NB4 (cell line): ENCODE results near the gene TGFBR3L.

Experiments
- DNase-seq: peaks from one replicate; pipeline ENCODE4 v3.0.0; 2010; ENCODE audit warnings: low read depth
- H3K4me3 ChIP-seq: one replicate; pipeline ENCODE4 v1.5.1; 2011; ENCODE audit warnings: mild to moderate bottlenecking, low read depth, low read length, moderate library complexity
- CTCF ChIP-seq: IDR thresholded peaks from one replicate; pipeline ENCODE4 v1.5.1; 2012; ENCODE audit warnings: low read depth, low read length
- MAX ChIP-seq: IDR thresholded peaks from 2 replicates; pipeline ENCODE4 v1.6.1; 2011; ENCODE audit warnings: low read depth, low read length
- MYC ChIP-seq: IDR thresholded peaks from 2 replicates; pipeline ENCODE4 v1.6.1; 2011; ENCODE audit warnings: low read depth, low read length
- POLR2A ChIP-seq: IDR thresholded peaks from 2 replicates; pipeline ENCODE4 v1.6.1; 2011; ENCODE audit warnings: mild to moderate bottlenecking; ENCODE audit not compliant: insufficient read length; ENCODE audit errors: extremely low read depth

The TGFBR3L gene

DNA sequence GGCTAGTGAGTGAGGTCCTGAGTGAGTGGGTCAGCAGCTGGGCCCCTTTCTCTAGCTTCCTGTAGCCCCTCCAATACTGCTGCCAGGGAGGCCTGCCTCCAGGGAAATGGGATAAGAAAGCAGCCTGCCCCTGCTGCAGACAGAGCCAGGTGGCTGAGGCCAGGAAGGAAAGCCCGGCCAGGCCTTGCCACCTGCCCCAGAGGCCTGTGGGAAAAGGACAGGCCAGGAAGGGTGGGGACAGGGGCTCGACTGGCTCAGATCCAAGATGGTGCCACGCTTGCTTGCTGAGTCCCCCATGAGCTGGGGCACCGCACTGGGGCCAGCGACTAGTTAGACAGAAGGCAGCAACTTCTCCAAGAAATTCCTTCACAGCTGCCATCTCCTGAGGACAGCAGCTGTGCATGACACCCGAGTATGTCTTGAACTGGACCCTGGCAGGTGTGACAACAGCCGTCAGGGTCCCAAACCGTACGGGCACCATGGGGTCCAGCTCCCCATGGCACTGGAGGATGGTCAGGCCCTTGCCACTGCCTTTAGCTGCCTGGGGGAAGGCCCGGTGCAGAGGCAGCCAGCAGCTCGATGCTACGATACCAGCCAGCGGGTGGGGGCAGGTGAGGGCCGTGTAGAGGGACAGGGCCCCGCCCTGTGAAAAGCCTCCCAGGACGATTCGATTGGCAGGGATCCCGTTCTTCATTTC, 35.4 kb upstream of the TGFBR3L start:
- TF ChIP-seq POLR2A (no peak), MAX (no peak), MYC (no peak)
- no peak overlapping the region for H3K4me3 ChIP-seq
- DNase-seq = no peak

DNA sequence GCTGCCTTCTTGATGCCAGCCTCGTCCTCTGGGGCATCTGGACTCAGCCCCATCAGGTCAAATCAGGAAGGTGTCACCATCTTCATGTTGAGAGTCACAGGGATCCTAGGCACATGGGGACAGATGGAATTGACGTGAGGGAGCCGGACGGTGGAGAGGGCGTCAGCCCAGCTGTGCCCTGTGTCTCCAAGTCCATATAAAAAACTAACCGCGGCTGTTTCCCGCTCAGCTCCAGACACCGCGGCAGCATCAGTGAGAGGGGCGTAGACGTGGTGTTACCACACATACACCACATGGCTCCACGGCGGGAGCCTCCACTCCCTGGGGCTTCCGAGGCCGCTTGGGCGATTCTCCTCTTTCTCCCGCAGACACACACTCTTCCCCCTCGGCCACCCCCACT, 34.8 kb upstream of the TGFBR3L start:
- H3K4me3 ChIP-seq = no peak overlapping the region
- DNase-seq = peak; percentile 94
- TF ChIP-seq MAX = peak; percentile 86
- no peak for TF ChIP-seq CTCF
- TF ChIP-seq MYC = peak; percentile 75

DNA sequence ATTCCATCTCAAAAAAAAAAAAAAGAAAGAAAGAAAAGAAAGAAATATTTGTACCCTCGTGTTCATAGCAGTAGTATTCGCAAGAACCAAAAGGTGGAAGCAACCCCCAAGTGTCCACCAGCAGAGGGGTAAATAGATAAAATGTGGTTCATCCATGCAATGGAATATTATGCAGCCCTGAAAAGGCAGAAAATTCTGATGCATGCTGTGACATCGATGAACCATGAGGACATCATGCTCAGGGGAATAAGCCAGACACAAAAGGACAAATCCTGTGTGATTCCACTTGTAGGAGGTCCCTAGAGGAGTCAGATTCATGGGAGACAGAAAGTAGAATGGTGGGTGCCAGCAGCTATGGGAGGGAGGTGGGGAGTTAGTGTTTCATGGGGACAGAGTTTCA, 32.7 kb upstream of the TGFBR3L start:
- TF ChIP-seq MYC (no peak), POLR2A (no peak), MAX (no peak), CTCF (no peak)
- no peak for DNase-seq
- no peak overlapping the region for H3K4me3 ChIP-seq

DNA sequence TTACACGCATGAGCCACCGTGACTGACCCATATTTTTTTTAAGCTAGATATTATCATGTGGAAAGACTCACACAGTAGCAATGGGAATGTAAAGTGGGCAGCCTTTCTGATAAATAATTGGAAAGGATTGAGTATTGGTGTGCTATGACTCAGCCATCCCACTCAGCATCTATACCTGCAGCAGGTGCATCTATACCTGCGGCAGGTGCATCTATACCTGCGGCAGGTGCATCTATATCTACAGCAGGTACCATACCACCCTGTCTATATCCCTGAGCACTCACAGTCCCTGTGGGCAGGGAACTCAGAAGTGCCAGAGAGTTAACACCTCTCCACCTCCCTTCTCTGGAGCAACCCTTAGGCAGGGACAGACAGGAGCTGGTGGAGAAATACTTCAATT, 31.5 kb upstream of the TGFBR3L start:
- no peak for DNase-seq
- TF ChIP-seq POLR2A = no peak
- TF ChIP-seq MAX = no peak
- TF ChIP-seq MYC = no peak
- H3K4me3 ChIP-seq = no peak overlapping the region

DNA sequence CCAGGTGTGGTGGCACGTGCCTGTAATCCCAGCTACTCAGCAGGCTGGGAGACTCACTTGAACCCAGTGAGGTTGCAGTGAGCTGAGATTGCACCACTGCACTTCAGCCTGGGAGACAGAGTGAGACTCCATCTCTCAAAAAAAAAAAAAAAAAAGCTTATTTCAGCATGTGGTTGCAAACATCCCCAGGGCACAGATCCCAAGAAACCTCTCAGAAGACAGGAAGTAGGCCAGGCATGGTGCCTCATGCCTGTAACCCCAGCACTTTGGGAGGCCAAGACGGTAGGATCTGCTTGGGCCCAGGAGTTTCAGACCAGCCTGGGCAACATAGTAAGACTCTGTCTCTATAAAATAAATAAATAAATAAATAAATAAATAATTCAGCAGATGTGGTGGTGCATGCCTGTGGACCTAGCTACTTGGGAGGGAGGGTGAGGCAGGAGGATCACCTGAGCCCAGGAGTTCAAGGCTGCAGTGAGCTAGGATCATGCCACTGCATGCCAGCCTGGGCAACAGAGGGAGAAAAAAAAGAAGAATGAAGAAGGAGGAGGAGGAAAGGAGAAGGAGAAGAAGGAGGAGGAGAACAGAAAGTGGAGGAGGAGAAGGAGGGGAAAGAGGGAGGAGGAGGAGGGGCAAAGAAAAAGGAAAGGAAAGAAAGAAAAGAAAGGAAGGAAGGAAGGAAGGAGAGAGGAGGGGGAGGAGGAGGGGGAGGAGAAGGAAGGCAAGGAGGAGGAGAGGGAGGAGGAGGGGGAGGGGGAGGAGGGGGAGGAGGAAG, 30.6 kb upstream of the TGFBR3L start:
- no peak overlapping the region for H3K4me3 ChIP-seq
- DNase-seq = peak; percentile 49
- TF ChIP-seq MYC (no peak), CTCF (no peak), POLR2A (no peak), MAX (no peak)

DNA sequence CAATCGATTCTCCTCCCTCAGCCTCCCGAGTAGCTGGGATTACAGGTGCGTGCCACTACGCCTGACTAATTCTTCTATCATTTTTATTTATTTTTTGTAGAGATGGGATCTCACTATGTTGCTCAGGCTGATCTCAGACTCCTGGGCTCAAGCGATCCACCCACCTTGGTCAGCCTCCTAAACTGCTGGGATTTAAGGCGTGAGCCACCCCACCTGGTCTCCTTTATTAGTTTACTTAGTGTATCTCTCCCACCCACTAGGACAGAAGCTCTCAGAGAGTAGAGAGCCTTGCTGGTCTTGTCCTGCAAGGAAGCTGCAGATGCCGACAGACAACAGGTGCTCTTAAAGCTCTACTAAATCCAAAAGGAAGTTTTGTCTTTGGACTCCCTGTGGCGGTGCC, 28.8 kb upstream of the TGFBR3L start:
- DNase-seq = no peak
- H3K4me3 ChIP-seq = no peak overlapping the region
- TF ChIP-seq MYC (no peak), MAX (no peak), CTCF (no peak), POLR2A (no peak)
